Activated naive CD8-positive, alpha-beta T cell treated with anti-CD3 and anti-CD28 coated beads for 36 hours (primary cell): ENCODE measurements around the gene PSMD2. TPM values are rescaled to one million over a fixed set of nuclear protein-coding genes. Genes with fewer than 3 reads are reported as not detected.

Experiments used
- DNase-seq: peaks from one replicate; pipeline ENCODE4 v3.0.0; 2021
- H3K27ac Mint-ChIP-seq: one replicate; pipeline ENCODE4 v1.8.0; 2022; ENCODE audit warnings: mild to moderate bottlenecking, moderate library complexity, mixed read lengths
- H3K27me3 Mint-ChIP-seq: one replicate; pipeline ENCODE4 v1.8.0; 2022; ENCODE audit warnings: mild to moderate bottlenecking, mixed read lengths
- H3K36me3 Mint-ChIP-seq: one replicate; pipeline ENCODE4 v1.8.0; 2021; ENCODE audit warnings: mild to moderate bottlenecking, mixed read lengths
- H3K4me1 Mint-ChIP-seq: one replicate; pipeline ENCODE4 v1.8.0; 2021; ENCODE audit warnings: mixed read lengths
- H3K4me3 Mint-ChIP-seq: one replicate; pipeline ENCODE4 v1.8.0; 2022; ENCODE audit warnings: mild to moderate bottlenecking, moderate library complexity, mixed read lengths
- H3K9me3 Mint-ChIP-seq: one replicate; pipeline ENCODE4 v1.8.0; 2022; ENCODE audit warnings: mixed read lengths
- total RNA-seq, 2 experiments: library from RNA; stranded (reverse); gene quantifications; one replicate each; pipeline ENCODE4 v1.2.3, GENCODE V29; 2021

The PSMD2 gene
- 100 to 1,000 TPM; 257 to 282 TPM for total RNA-seq

- no peaks in the 10 kb centered on the region for H3K27me3 Mint-ChIP-seq
- peak within 1 kb of the TSS; percentile 92 for H3K4me3 Mint-ChIP-seq
- peak within 1 kb of the TSS; percentile 82 for H3K27ac Mint-ChIP-seq
- peaks cover 33% of the 10 kb centered on the region for H3K36me3 Mint-ChIP-seq
- H3K9me3 Mint-ChIP-seq, result no peaks in the 10 kb centered on the region
- H3K4me1 Mint-ChIP-seq, result peaks cover 37% of the 10 kb centered on the region
- peak; percentile 98 for DNase-seq
Observed at GRCh38 chr3:184298759-184299487, at the start of gene PSMD2. TSS of gene PSMD2 (plus strand) at chr3:184299241. CDS start at chr3:184299267, 26 bp downstream.

GRCh38 chr3:184249412-184250166, 49.5 kb upstream of the PSMD2 start, which contains the start of gene EEF1AKMT4:
TSS of gene EEF1AKMT4 (plus strand) at chr3:184249672. CDS start at chr3:184249695, 23 bp downstream.
- peaks cover 10% of the 10 kb centered on the region for H3K36me3 Mint-ChIP-seq
- H3K27ac Mint-ChIP-seq, result peak within 1 kb of the TSS; percentile 96
- H3K27me3 Mint-ChIP-seq, result no peaks in the 10 kb centered on the region
- peaks cover 13% of the 10 kb centered on the region for H3K4me1 Mint-ChIP-seq
- H3K9me3 Mint-ChIP-seq, result no peaks in the 10 kb centered on the region
- peak; percentile 98 for DNase-seq
- peak within 1 kb of the TSS; percentile 89 for H3K4me3 Mint-ChIP-seq

- peaks cover 5% of the 10 kb centered on the region for H3K36me3 Mint-ChIP-seq
- H3K27me3 Mint-ChIP-seq, result no peaks in the 10 kb centered on the region
- peak overlapping the region; percentile 96 for H3K27ac Mint-ChIP-seq
- H3K4me3 Mint-ChIP-seq, result peak overlapping the region; percentile 89
- DNase-seq, result peak; percentile 87
- H3K9me3 Mint-ChIP-seq, result no peaks in the 10 kb centered on the region
- peaks cover 17% of the 10 kb centered on the region for H3K4me1 Mint-ChIP-seq
Observed at GRCh38 chr3:184250167-184250828, 48.7 kb upstream of the PSMD2 start.

- no peaks in the 10 kb centered on the region for H3K9me3 Mint-ChIP-seq
- H3K4me3 Mint-ChIP-seq, result no peak overlapping the region
- peaks cover 20% of the 10 kb centered on the region for H3K36me3 Mint-ChIP-seq
- no peak overlapping the region for H3K27ac Mint-ChIP-seq
- peak; percentile 13 for DNase-seq
- H3K27me3 Mint-ChIP-seq, result peaks cover 9% of the 10 kb centered on the region
- H3K4me1 Mint-ChIP-seq, result peaks cover 17% of the 10 kb centered on the region
Observed at GRCh38 chr3:184255291-184256039, 43.6 kb upstream of the PSMD2 start.

- Mint-ChIP-seq H3K27ac (no peak overlapping the region), H3K9me3 (no peaks in the 10 kb centered on the region), H3K36me3 (peaks cover 21% of the 10 kb centered on the region), H3K27me3 (peaks cover 20% of the 10 kb centered on the region), H3K4me3 (no peak overlapping the region), H3K4me1 (peaks cover 23% of the 10 kb centered on the region)
- no peak for DNase-seq
Observed at GRCh38 chr3:184257083-184257915, 41.7 kb upstream of the PSMD2 start.

GRCh38 chr3:184258926-184259325, 40.1 kb upstream of the PSMD2 start:
- Mint-ChIP-seq H3K27ac (no peak overlapping the region), H3K4me3 (no peak overlapping the region), H3K27me3 (peaks cover 32% of the 10 kb centered on the region), H3K9me3 (no peaks in the 10 kb centered on the region), H3K36me3 (peaks cover 21% of the 10 kb centered on the region), H3K4me1 (peaks cover 27% of the 10 kb centered on the region)
- DNase-seq, result no peak

- no peaks in the 10 kb centered on the region for H3K9me3 Mint-ChIP-seq
- H3K4me3 Mint-ChIP-seq, result no peak overlapping the region
Observed at GRCh38 chr3:184259396-184259877, 39.6 kb upstream of the PSMD2 start.

GRCh38 chr3:184259878-184260723, 38.9 kb upstream of the PSMD2 start:
- peaks cover 21% of the 10 kb centered on the region for H3K36me3 Mint-ChIP-seq
- H3K4me3 Mint-ChIP-seq, result peak overlapping the region; percentile 71
- H3K4me1 Mint-ChIP-seq, result peaks cover 24% of the 10 kb centered on the region
- H3K27ac Mint-ChIP-seq, result no peak overlapping the region
- H3K9me3 Mint-ChIP-seq, result no peaks in the 10 kb centered on the region
- DNase-seq, result peak; percentile 63
- H3K27me3 Mint-ChIP-seq, result peaks cover 40% of the 10 kb centered on the region

More at GRCh38 chr3:184259396-184259877, 39.6 kb upstream of the PSMD2 start:
- H3K36me3 Mint-ChIP-seq, result peaks cover 21% of the 10 kb centered on the region
- H3K4me1 Mint-ChIP-seq, result peaks cover 27% of the 10 kb centered on the region
- no peak overlapping the region for H3K27ac Mint-ChIP-seq
- H3K27me3 Mint-ChIP-seq, result peaks cover 33% of the 10 kb centered on the region
- DNase-seq, result no peak

- Mint-ChIP-seq H3K27me3 (peaks cover 44% of the 10 kb centered on the region), H3K4me3 (peak overlapping the region; percentile 71), H3K4me1 (peaks cover 20% of the 10 kb centered on the region), H3K36me3 (peaks cover 18% of the 10 kb centered on the region), H3K27ac (no peak overlapping the region), H3K9me3 (no peaks in the 10 kb centered on the region)
- DNase-seq, result no peak
Observed at GRCh38 chr3:184260724-184261269, 38.2 kb upstream of the PSMD2 start.

GRCh38 chr3:184261270-184261853, 37.7 kb upstream of the PSMD2 start, which contains the start of gene CAMK2N2:
TSS of gene CAMK2N2 (minus strand) at chr3:184261553. CDS start at chr3:184261285, 268 bp downstream.
- H3K36me3 Mint-ChIP-seq, result peaks cover 16% of the 10 kb centered on the region
- H3K27me3 Mint-ChIP-seq, result peaks cover 48% of the 10 kb centered on the region
- H3K4me3 Mint-ChIP-seq, result peak within 1 kb of the TSS; percentile 71
- peak; percentile 59 for DNase-seq
- no peak within 1 kb of the TSS for H3K27ac Mint-ChIP-seq
- H3K4me1 Mint-ChIP-seq, result peaks cover 17% of the 10 kb centered on the region
- H3K9me3 Mint-ChIP-seq, result no peaks in the 10 kb centered on the region

GRCh38 chr3:184261854-184262763, 36.9 kb upstream of the PSMD2 start:
- DNase-seq, result peak; percentile 28
- peaks cover 16% of the 10 kb centered on the region for H3K36me3 Mint-ChIP-seq
- H3K27me3 Mint-ChIP-seq, result peaks cover 55% of the 10 kb centered on the region
- no peak overlapping the region for H3K27ac Mint-ChIP-seq
- peak overlapping the region; percentile 71 for H3K4me3 Mint-ChIP-seq
- H3K9me3 Mint-ChIP-seq, result peaks cover under 1% of the 10 kb centered on the region
- H3K4me1 Mint-ChIP-seq, result peaks cover 17% of the 10 kb centered on the region
